HEK293 (cell line): ENCODE data around the gene DSTN.

Experiments
- CTCF ChIP-seq: fragments of 450-650 bp; formaldehyde crosslinking; IDR thresholded peaks from 2 replicates; pipeline ENCODE4 v1.5.1; 2016; ENCODE audit warnings: missing biosample characterization, missing genetic modification characterization
- TCF7L2 ChIP-seq: IDR thresholded peaks from 2 replicates; pipeline ENCODE4 v1.6.1; 2011; ENCODE audit warnings: low read depth, mild to moderate bottlenecking, inconsistent platforms, low read length, moderate library complexity, borderline replicate concordance
- ZBTB8A ChIP-seq: fragments of 450-650 bp; formaldehyde crosslinking; IDR thresholded peaks from 2 replicates; pipeline ENCODE4 v1.5.1; 2016; ENCODE audit warnings: missing biosample characterization, missing genetic modification characterization
- ZNF121 ChIP-seq: fragments of 450-650 bp; formaldehyde crosslinking; IDR thresholded peaks from 2 replicates; pipeline ENCODE4 v1.5.1; 2016; ENCODE audit warnings: missing biosample characterization, missing genetic modification characterization
- ZNF157 ChIP-seq: fragments of 450-650 bp; formaldehyde crosslinking; IDR thresholded peaks from 2 replicates; pipeline ENCODE4 v1.5.1; 2016; ENCODE audit warnings: missing biosample characterization, missing genetic modification characterization
- ZNF184 ChIP-seq: fragments of 450-650 bp; IDR thresholded peaks from 2 replicates; pipeline ENCODE4 v1.5.1; 2018; ENCODE audit warnings: missing biosample characterization, mild to moderate bottlenecking, missing genetic modification characterization
- ZNF239 ChIP-seq: fragments of 450-650 bp; formaldehyde crosslinking; IDR thresholded peaks from 2 replicates; pipeline ENCODE4 v1.5.1; 2016; ENCODE audit warnings: missing biosample characterization, missing genetic modification characterization
- ZNF350 ChIP-seq: fragments of 450-650 bp; formaldehyde crosslinking; IDR thresholded peaks from 2 replicates; pipeline ENCODE4 v1.5.0; 2017; ENCODE audit warnings: missing biosample characterization, mild to moderate bottlenecking, missing genetic modification characterization
- ZNF549 ChIP-seq: fragments of 450-650 bp; IDR thresholded peaks from 2 replicates; pipeline ENCODE4 v1.5.1; 2018; ENCODE audit warnings: missing biosample characterization, missing genetic modification characterization, mild to moderate bottlenecking, inconsistent platforms, moderate library complexity
- ZNF658 ChIP-seq: fragments of 450-650 bp; formaldehyde crosslinking; IDR thresholded peaks from 2 replicates; pipeline ENCODE4; 2016; ENCODE audit warnings: missing biosample characterization, missing genetic modification characterization
- ZNF747 ChIP-seq: fragments of 450-650 bp; formaldehyde crosslinking; IDR thresholded peaks from 2 replicates; pipeline ENCODE4 v1.5.1; 2016; ENCODE audit warnings: missing biosample characterization, missing genetic modification characterization
- ZNF768 ChIP-seq: fragments of 450-650 bp; formaldehyde crosslinking; IDR thresholded peaks from 2 replicates; pipeline ENCODE4 v1.5.1; 2018; ENCODE audit warnings: missing biosample characterization, mild to moderate bottlenecking, missing genetic modification characterization
- ZNF792 ChIP-seq: fragments of 450-650 bp; formaldehyde crosslinking; IDR thresholded peaks from 2 replicates; pipeline ENCODE4 v1.5.1; 2016; ENCODE audit warnings: missing biosample characterization, missing genetic modification characterization
- ZSCAN5A ChIP-seq: fragments of 450-650 bp; formaldehyde crosslinking; IDR thresholded peaks from 2 replicates; pipeline ENCODE4 v1.5.1; 2016; ENCODE audit warnings: missing biosample characterization, missing genetic modification characterization

GRCh38 chr20:17593902-17594301 is 24.0 kb downstream of the DSTN start:
- TF ChIP-seq ZNF350 (no peak), ZNF157 (tag by site-specific recombination) (no peak), ZNF121 (tag by site-specific recombination) (no peak), ZBTB8A (tag by site-specific recombination) (peak; percentile 56), CTCF (tag by site-specific recombination) (no peak), ZSCAN5A (tag by site-specific recombination) (no peak), ZNF549 (tag by site-specific recombination) (no peak), ZNF747 (tag by site-specific recombination) (no peak), ZNF184 (no peak), TCF7L2 (no peak), ZNF658 (tag by site-specific recombination) (no peak), ZNF792 (no peak), ZNF768 (no peak), ZNF239 (tag by site-specific recombination) (no peak)
